Measurements from ENCODE around the gene C2CD2.

The C2CD2 gene

DNA sequence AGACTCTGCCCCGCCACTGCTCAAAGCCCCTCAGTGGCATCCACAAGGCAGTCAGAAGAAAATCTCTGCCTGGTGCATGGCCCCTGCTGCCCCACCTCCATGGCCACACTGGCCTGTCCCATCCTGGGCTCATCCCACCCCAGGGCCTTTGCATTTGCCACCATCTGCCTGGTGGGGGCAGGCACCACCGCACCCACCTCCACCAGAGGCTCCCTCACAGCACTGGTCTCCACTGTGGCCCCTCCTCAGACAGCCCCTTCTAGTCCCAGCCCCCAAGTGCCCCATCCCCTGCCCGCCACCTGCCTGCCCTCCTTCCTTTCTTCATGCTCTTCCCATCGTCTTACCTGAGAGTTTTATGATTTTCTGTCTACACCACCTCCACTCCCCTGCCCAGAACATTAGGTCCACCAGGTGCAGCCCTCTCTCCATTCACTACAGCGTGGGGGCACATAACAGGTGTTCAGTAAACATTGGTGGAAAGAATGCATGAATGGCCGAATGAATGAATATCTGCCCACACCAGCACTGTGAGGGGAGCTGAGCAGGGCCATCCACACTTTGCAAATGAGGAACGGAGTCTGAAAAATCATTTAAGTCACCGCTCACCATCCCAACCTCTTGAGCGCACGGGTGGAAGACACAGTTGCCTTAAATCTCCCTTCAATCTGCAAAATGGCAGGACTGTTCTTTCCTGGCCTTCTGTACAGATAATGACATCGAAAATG is 76.7 kb downstream of the C2CD2 start:
- FAIRE-seq (peak; percentile 41), DNase-seq (ENCODE audit: insufficient read length, low spot score) (no peak)
- no peak for TF ChIP-seq POLR2A (IDR thresholded peaks at IDR 0.05; ENCODE audit: low read depth, low read length)
- no peak for TF ChIP-seq POU2F2 (IDR thresholded peaks at IDR 0.05; ENCODE audit: low read depth, low read length)
- no peak for TF ChIP-seq POLR2AphosphoS5 (IDR thresholded peaks at IDR 0.05; ENCODE audit: low read depth, low read length)
- TF ChIP-seq SPI1 (IDR thresholded peaks at IDR 0.05; ENCODE audit: low read depth, low read length) = no peak
- TF ChIP-seq PAX5 (IDR thresholded peaks at IDR 0.05; ENCODE audit: insufficient read depth, low read length, severe bottlenecking) = no peak
- no peak for TF ChIP-seq TAF1 (IDR thresholded peaks at IDR 0.05; ENCODE audit: low read depth, low read length)

DNA sequence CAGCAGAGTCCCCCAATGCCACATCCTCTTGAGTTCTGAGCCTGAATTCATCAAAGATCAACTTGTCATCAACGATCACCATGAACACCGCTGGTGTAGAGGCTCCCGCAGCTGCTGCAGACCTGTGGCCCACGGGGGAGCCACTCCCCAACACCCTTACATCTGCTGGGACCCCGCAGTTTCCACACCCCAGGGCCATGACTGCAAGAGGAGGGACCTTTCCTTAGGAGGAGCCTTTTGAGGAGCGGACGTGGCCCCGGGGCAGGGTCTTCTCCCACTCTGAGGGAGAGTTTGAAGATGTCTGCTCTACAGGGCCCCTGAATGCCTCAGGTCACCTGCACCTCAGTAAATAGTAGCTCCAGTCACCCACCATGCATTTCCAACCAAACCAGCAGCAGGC is 77.4 kb downstream of the C2CD2 start:
- FAIRE-seq = peak; percentile 23
- no peak for DNase-seq (ENCODE audit: insufficient read length, low spot score)
- TF ChIP-seq TAF1 (IDR thresholded peaks at IDR 0.05; ENCODE audit: low read depth, low read length) (no peak), POU2F2 (IDR thresholded peaks at IDR 0.05; ENCODE audit: low read depth, low read length) (no peak), SPI1 (IDR thresholded peaks at IDR 0.05; ENCODE audit: low read depth, low read length) (no peak), PAX5 (IDR thresholded peaks at IDR 0.05; ENCODE audit: insufficient read depth, low read length, severe bottlenecking) (no peak), POLR2AphosphoS5 (IDR thresholded peaks at IDR 0.05; ENCODE audit: low read depth, low read length) (no peak), POLR2A (IDR thresholded peaks at IDR 0.05; ENCODE audit: low read depth, low read length) (no peak)

DNA sequence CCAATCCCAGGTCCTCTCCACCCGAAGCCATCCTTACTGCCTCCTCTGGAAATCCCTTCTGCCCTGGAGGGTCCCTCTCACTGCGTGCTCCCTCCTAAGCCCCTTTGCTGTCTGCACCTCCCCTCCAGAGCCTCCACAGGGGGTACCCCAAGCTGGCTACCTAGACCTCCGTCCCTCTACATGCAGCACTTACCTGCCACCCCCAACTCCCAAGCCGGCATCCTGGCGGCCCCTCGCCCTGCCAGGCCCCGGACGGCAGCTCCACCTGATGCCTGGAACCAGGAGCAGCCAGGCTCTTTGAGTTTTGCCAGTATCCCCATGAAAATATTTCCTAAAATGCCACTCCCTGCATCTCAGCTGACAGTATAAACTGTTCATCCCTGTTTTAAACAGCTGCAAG is 78.7 kb downstream of the C2CD2 start:
- no peak for FAIRE-seq
- no peak for DNase-seq (ENCODE audit: insufficient read length, low spot score)
- TF ChIP-seq SPI1 (IDR thresholded peaks at IDR 0.05; ENCODE audit: low read depth, low read length) (no peak), POU2F2 (IDR thresholded peaks at IDR 0.05; ENCODE audit: low read depth, low read length) (no peak), POLR2A (IDR thresholded peaks at IDR 0.05; ENCODE audit: low read depth, low read length) (no peak), TAF1 (IDR thresholded peaks at IDR 0.05; ENCODE audit: low read depth, low read length) (no peak), POLR2AphosphoS5 (IDR thresholded peaks at IDR 0.05; ENCODE audit: low read depth, low read length) (no peak), PAX5 (IDR thresholded peaks at IDR 0.05; ENCODE audit: insufficient read depth, low read length, severe bottlenecking) (no peak)

DNA sequence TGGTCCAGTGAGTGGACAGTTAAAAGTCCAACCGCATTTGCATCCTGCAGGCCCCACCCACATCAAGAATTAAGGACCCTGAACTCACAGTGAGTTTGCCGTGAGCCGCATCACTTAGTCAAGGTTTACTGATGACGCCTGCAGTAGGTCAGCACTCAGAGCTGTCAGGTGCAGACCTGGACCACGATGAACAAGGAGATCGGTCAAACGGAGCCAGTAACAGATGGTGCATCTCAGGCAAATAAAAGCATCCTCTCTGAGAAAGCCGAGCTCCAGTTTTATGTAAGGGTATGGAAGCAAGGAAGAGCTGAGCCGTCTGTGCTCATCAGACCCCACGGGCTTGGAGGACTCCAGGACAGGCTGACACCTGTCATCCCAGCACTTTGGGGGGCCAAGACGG is 79.2 kb downstream of the C2CD2 start:
- FAIRE-seq (peak; percentile 38), DNase-seq (ENCODE audit: insufficient read length, low spot score) (no peak)
- TF ChIP-seq PAX5 (IDR thresholded peaks at IDR 0.05; ENCODE audit: insufficient read depth, low read length, severe bottlenecking) (no peak), SPI1 (IDR thresholded peaks at IDR 0.05; ENCODE audit: low read depth, low read length) (no peak)

DNA sequence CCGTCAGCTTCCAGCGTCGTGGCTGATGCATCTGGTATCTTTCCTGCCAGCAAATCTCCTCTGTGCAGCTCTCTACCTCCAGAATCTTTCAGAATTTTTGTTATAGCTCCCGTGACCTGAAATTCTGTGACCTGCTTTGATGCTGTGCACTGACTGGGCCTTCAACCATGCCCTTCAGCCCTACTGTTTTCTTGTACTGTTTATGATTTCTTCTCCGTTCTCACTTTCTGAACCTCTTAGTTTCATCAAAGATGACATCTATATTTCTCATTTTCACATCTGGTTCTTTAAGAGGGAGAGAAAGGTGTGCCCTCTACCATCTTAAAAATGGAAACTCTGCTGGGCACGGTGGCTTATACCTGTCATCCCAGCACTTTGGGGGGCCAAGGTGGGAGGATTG is 80.4 kb downstream of the C2CD2 start:
- DNase-seq (ENCODE audit: insufficient read length, low spot score) (no peak), FAIRE-seq (no peak)
- TF ChIP-seq PAX5 (IDR thresholded peaks at IDR 0.05; ENCODE audit: insufficient read depth, low read length, severe bottlenecking) (no peak), POLR2A (IDR thresholded peaks at IDR 0.05; ENCODE audit: low read depth, low read length) (no peak), SPI1 (IDR thresholded peaks at IDR 0.05; ENCODE audit: low read depth, low read length) (no peak)

DNA sequence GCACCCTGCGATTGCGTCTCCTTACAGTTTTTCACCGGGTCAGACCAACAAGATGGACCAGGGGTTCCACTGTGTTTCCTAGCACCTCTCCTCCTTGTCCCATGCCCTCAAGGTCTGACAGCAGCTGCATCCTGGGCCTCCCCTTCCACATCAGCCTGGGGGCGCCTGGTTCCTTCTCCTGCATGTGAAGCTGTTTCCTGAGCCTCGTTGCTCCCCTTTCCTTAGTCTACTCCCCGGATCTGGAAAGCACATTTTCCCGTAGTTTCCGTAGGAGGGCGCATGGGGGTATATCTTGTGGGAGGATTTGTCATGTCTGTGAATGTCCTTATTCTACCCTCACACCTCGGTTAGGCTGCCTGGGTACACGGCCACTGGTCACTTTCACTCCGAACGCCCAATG is 80.8 kb downstream of the C2CD2 start:
- no peak for FAIRE-seq

DNA sequence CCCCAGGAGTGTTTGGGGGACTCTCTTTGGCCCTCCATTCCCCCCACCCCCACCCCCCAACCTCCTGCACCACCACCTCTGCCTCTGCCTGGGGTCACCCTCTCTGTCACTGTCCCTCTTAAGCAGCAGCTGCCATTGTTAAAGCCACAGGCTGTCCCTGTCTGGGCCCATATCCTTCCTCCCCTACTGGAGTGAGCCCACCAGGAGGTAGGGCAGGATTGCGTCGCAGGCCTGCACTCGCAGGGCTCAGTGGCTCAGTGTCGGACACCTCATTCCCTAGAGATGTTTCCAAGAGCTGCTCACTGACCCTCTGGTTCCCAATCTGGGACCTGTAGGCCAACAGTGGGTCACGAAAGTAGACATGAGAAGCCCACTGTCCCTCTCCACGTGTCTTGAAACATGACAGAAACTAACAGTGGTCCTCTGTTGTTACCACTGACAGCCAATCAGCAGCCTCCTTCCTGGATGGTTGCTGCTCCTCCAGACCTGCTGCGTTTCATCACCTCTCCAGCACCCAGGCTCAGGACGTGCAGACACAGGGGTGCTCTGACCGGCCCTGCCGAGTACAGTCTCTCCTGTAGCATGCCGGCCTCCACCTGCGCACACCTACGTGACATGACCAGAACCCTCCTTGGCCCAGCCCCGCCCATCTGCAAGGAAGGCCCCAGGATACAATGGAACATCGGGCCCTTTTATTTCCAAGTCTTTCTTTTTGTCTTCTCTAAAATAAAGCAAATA is 82.4 kb downstream of the C2CD2 start:
- TF ChIP-seq POLR2A (IDR thresholded peaks at IDR 0.05; ENCODE audit: low read depth, low read length) (no peak), POU2F2 (IDR thresholded peaks at IDR 0.05; ENCODE audit: low read depth, low read length) (no peak), TAF1 (IDR thresholded peaks at IDR 0.05; ENCODE audit: low read depth, low read length) (no peak), POLR2AphosphoS5 (IDR thresholded peaks at IDR 0.05; ENCODE audit: low read depth, low read length) (no peak), SPI1 (IDR thresholded peaks at IDR 0.05; ENCODE audit: low read depth, low read length) (no peak), PAX5 (IDR thresholded peaks at IDR 0.05; ENCODE audit: insufficient read depth, low read length, severe bottlenecking) (no peak)
- no peak for DNase-seq (ENCODE audit: insufficient read length, low spot score)
- no peak for FAIRE-seq

More for the DNA sequence above, 80.8 kb downstream of the C2CD2 start:
- TF ChIP-seq POU2F2 (IDR thresholded peaks at IDR 0.05; ENCODE audit: low read depth, low read length) (no peak), POLR2A (IDR thresholded peaks at IDR 0.05; ENCODE audit: low read depth, low read length) (no peak), PAX5 (IDR thresholded peaks at IDR 0.05; ENCODE audit: insufficient read depth, low read length, severe bottlenecking) (no peak), SPI1 (IDR thresholded peaks at IDR 0.05; ENCODE audit: low read depth, low read length) (no peak), TAF1 (IDR thresholded peaks at IDR 0.05; ENCODE audit: low read depth, low read length) (no peak), POLR2AphosphoS5 (IDR thresholded peaks at IDR 0.05; ENCODE audit: low read depth, low read length) (no peak)
- DNase-seq (ENCODE audit: insufficient read length, low spot score) = no peak

DNA sequence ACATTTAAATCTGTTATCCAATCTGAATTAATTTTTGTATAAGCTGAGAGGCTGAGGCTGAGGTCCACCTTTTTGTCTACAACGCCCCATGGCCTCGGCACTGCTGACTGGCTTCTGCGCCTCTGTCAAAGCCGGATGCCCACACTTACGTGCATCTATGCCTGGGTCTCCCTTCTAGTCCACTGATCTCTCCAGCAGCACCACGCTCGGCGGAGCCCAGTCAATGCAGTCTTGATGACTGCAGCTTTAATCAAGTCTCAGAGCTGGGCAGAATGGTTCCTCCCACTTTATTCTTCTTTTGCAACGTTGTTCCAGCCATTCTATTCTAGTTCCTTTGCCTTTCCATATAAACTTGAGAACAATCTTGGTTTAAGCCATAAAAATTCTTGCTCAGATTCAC is 84.0 kb downstream of the C2CD2 start:
- DNase-seq (ENCODE audit: insufficient read length, low spot score) (no peak), FAIRE-seq (no peak)
- TF ChIP-seq POLR2A (IDR thresholded peaks at IDR 0.05; ENCODE audit: low read depth, low read length) (no peak), TAF1 (IDR thresholded peaks at IDR 0.05; ENCODE audit: low read depth, low read length) (no peak)

DNA sequence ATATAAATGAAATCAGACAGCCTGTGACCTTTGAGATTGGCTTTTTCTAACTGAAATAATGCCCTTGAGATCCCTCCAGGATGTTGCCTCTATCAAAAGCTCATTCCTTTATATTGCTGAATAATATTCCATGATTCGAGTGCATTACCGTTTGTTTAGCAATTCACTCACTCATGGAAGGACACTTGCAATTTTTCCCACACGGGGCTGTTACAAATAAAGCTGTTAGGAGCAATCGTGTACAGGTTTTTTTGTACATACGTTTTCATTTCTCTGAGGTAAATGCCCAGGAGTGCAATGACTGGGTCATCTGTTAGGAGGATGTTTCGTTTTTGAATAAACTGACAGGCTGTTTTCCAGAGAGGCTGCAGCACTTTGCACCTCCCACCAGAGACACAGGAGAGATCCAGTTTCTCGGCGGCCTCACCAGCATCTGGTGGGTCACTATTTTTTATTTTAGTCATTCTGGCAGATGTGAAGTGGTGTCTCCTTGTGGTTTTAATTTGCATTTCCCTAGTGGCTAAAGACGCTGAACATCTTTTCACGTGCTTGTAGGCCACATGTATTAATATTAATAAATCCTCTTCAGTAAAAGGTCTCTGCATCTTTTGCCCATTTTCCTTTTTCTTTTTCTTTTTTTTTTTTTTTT is 85.6 kb downstream of the C2CD2 start:
- no peak for DNase-seq (ENCODE audit: insufficient read length, low spot score)
- TF ChIP-seq PAX5 (IDR thresholded peaks at IDR 0.05; ENCODE audit: insufficient read depth, low read length, severe bottlenecking) = no peak
- no peak for TF ChIP-seq POLR2A (IDR thresholded peaks at IDR 0.05; ENCODE audit: low read depth, low read length)
- TF ChIP-seq POLR2AphosphoS5 (IDR thresholded peaks at IDR 0.05; ENCODE audit: low read depth, low read length) = no peak
- no peak for TF ChIP-seq TAF1 (IDR thresholded peaks at IDR 0.05; ENCODE audit: low read depth, low read length)
- no peak for TF ChIP-seq SPI1 (IDR thresholded peaks at IDR 0.05; ENCODE audit: low read depth, low read length)
- peak; percentile 77; the same call in 1 of the 2 replicates for TF ChIP-seq POU2F2 (IDR thresholded peaks at IDR 0.05; ENCODE audit: low read depth, low read length)
- peak; percentile 78 for FAIRE-seq

Data from GM12891 (cell line).